Osteocyte (in vitro differentiated cells): Measurements from ENCODE around the gene ZNF79. TPM values are rescaled to one million over a fixed set of nuclear protein-coding genes. Genes with fewer than 3 reads are reported as not detected.
"Not testable (repeated sequence)": the region's sequence is repeated elsewhere in the genome, so short reads cannot be mapped to it uniquely, and the experiment has no call there.

ENCODE experiments used
- DNase-seq: peaks from one replicate; pipeline ENCODE4 v3.0.0; 2021; ENCODE audit warnings: mixed read lengths; ENCODE audit not compliant: unreplicated experiment; ENCODE audit errors: extremely low spot score
- H3K27ac Mint-ChIP-seq: one replicate; pipeline ENCODE4 v1.8.0; 2021; ENCODE audit warnings: mild to moderate bottlenecking, mixed read lengths; ENCODE audit not compliant: unreplicated experiment
- H3K27me3 Mint-ChIP-seq: one replicate; pipeline ENCODE4 v1.8.0; 2021; ENCODE audit warnings: mixed read lengths; ENCODE audit not compliant: unreplicated experiment
- H3K36me3 Mint-ChIP-seq: one replicate; pipeline ENCODE4 v1.8.0; 2021; ENCODE audit warnings: mixed read lengths; ENCODE audit not compliant: unreplicated experiment
- H3K4me1 Mint-ChIP-seq: one replicate; pipeline ENCODE4 v1.8.0; 2021; ENCODE audit warnings: mixed read lengths; ENCODE audit not compliant: unreplicated experiment
- H3K4me3 Mint-ChIP-seq: one replicate; pipeline ENCODE4 v1.8.0; 2021; ENCODE audit warnings: mild to moderate bottlenecking, moderate library complexity, mixed read lengths; ENCODE audit not compliant: unreplicated experiment
- H3K9me3 Mint-ChIP-seq: one replicate; pipeline ENCODE4 v1.8.0; 2021; ENCODE audit warnings: mixed read lengths; ENCODE audit not compliant: unreplicated experiment
- total RNA-seq: library from RNA; stranded (reverse); gene quantifications from 2 replicates; pipeline ENCODE4 v1.2.1, GENCODE V29; 2021
- TF ChIP-seq, protein P1 (sequence below): fragments of 200-600 bp; sonication (generic); IDR thresholded peaks from 2 replicates; pipeline ENCODE4 v1.5.0; 2021; ENCODE audit warnings: antibody characterized with exemption, mild to moderate bottlenecking, moderate library complexity

ZNF79 gene
- total RNA-seq, 1 donor from 2014 or later: 9.0 TPM

DNA sequence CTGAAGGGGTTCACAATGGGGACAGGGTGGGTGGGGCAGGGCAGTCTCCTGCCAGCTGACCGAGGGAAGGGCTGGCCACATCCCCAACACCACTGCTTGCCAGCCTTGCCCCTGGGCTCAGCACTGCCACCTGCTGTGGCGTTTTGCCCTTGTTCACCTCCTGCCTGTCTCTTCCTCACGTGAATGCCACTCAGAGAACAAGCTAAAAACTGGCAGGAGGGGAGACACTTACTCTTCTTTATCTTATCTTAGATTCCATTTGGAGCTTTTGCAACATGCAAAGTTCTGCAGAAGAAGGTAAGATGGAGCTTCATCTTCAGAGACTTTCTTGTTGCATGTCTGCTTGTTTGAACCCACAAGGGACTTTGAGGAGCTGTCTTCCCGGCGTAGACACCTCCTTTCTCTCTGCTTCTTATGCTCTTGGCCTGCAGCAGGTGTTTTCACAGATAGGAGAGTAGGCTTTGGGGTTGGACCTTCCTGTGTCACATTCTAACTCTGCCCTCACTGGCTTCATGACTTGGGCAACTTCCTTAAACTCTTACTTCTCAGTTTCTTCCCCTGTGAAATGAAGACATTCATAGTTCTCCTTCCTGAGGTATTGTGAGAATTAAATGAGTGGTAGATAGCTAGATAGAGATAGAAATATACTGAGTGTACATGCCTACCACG lies 31.3 kb downstream of the ZNF79 start:
- TF ChIP-seq, protein P1, sequence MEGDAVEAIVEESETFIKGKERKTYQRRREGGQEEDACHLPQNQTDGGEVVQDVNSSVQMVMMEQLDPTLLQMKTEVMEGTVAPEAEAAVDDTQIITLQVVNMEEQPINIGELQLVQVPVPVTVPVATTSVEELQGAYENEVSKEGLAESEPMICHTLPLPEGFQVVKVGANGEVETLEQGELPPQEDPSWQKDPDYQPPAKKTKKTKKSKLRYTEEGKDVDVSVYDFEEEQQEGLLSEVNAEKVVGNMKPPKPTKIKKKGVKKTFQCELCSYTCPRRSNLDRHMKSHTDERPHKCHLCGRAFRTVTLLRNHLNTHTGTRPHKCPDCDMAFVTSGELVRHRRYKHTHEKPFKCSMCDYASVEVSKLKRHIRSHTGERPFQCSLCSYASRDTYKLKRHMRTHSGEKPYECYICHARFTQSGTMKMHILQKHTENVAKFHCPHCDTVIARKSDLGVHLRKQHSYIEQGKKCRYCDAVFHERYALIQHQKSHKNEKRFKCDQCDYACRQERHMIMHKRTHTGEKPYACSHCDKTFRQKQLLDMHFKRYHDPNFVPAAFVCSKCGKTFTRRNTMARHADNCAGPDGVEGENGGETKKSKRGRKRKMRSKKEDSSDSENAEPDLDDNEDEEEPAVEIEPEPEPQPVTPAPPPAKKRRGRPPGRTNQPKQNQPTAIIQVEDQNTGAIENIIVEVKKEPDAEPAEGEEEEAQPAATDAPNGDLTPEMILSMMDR: peak; percentile 28
- peaks cover 18% of the 10 kb centered on the region for H3K36me3 Mint-ChIP-seq
- H3K27me3 Mint-ChIP-seq: no peaks in the 10 kb centered on the region
- H3K4me3 Mint-ChIP-seq: no peak overlapping the region
- DNase-seq: no peak
- peaks cover 16% of the 10 kb centered on the region for H3K4me1 Mint-ChIP-seq
- no peak overlapping the region for H3K27ac Mint-ChIP-seq
- no peaks in the 10 kb centered on the region for H3K9me3 Mint-ChIP-seq

DNA sequence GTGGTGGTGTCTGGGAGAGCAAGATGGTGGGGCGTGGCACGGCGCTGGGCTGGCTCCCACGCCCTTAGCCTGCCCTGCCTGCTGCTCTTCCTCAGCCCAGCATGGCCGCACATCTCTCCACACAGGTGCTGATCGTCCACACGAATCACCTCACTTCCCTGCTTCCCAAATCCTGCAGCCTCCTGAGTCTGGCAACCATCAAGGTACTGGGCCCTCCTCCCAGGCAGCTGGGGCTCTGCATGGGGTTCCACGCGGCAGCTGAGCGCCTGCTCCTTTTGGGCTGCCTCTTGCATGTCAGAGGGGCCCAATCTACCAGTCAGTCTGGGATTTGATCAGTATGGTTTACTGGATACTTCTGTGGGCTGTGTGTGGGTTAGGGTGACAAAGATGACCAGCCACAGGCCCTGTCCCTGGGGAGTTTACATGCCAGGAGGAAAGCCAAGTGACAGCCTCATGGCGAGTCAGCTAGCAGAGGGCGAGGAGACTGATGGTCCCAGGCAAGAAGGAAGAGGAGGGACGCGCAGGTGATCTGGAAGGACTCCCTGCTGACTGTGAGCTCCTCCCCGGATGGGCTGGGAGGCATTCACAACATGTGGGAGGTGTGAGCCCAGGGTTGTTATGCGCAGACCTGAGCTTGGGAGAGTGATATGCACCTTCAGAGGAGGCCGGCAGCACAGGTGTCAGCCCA lies 33.2 kb downstream of the ZNF79 start:
- H3K4me1 Mint-ChIP-seq: peaks cover 9% of the 10 kb centered on the region
- TF ChIP-seq, protein P1: no peak
- H3K27me3 Mint-ChIP-seq: no peaks in the 10 kb centered on the region
- no peaks in the 10 kb centered on the region for H3K9me3 Mint-ChIP-seq
- DNase-seq: no peak
- H3K36me3 Mint-ChIP-seq: peaks cover 29% of the 10 kb centered on the region
- H3K4me3 Mint-ChIP-seq: no peak overlapping the region
- H3K27ac Mint-ChIP-seq: no peak overlapping the region

DNA sequence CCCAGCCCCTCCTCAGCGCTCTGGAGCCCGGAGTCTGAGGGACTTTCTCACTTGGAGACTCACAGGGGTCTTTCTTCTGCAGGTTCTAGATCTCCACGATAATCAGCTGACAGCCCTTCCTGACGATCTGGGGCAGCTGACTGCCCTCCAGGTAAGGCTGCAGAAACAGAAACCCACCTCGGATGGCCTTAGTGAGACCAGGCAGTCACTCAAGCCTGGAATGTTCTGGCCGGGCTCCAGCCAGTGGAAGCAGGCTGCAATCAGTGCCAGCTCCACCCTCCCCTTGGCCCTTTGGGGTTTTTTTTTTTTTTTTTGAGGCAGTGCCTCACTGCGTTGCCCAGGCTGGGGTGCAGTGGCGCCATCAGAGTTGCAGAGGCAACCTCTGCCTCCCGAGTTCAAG lies 34.7 kb downstream of the ZNF79 start:
- H3K27me3 Mint-ChIP-seq: no peaks in the 10 kb centered on the region
- peaks cover 38% of the 10 kb centered on the region for H3K36me3 Mint-ChIP-seq
- TF ChIP-seq, protein P1: no peak
- no peaks in the 10 kb centered on the region for H3K9me3 Mint-ChIP-seq
- H3K4me1 Mint-ChIP-seq: peaks cover 4% of the 10 kb centered on the region
- no peak overlapping the region for H3K4me3 Mint-ChIP-seq
- H3K27ac Mint-ChIP-seq: no peak overlapping the region
- DNase-seq: no peak

DNA sequence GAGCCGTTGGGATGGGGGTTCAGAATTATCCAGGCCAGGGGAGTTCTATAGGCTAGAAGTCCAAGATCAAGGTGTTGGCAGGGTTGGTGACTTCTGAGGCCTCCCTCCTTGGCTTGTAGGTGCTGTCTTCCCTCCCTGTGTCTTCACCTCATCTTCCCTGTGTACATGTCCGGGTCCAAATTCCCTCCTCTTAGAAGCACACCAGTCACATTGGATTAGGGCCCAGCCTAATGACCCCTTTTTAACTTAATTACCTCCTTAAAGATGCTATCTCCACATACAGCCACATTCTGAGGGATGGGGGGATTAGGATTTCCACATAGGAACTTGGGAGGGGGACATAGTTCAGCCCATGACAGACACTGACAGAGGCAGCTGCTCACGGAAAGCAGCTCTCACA lies 39.2 kb downstream of the ZNF79 start:
- TF ChIP-seq, protein P1: no peak
- Mint-ChIP-seq H3K36me3 (peaks cover 37% of the 10 kb centered on the region), H3K4me1 (no peaks in the 10 kb centered on the region), H3K27me3 (no peaks in the 10 kb centered on the region), H3K4me3 (no peak overlapping the region), H3K27ac (no peak overlapping the region), H3K9me3 (no peaks in the 10 kb centered on the region)
- DNase-seq: no peak

DNA sequence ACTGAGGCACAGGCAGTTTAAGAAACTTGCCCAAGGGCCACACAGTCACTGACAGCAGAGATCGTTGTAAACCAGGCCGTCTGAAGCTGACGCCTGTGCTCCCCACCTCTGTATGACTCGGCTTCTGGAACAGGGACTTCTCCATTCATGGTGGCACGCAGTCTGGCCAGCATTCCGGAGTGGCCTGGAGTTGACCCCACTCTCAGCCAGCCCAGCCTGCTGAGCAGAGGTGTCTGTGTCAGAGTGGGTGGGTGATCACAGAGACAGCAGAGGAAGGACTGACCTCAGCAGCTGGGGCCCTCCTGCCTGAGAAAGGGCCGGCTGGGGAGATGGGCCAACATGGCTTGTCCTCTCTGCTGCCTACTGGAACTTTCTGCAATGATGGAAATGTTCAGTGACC lies 39.7 kb downstream of the ZNF79 start:
- Mint-ChIP-seq H3K36me3 (peaks cover 40% of the 10 kb centered on the region), H3K4me1 (no peaks in the 10 kb centered on the region), H3K4me3 (no peak overlapping the region), H3K27ac (no peak overlapping the region), H3K9me3 (no peaks in the 10 kb centered on the region), H3K27me3 (no peaks in the 10 kb centered on the region)
- no peak for DNase-seq
- TF ChIP-seq, protein P1: no peak

DNA sequence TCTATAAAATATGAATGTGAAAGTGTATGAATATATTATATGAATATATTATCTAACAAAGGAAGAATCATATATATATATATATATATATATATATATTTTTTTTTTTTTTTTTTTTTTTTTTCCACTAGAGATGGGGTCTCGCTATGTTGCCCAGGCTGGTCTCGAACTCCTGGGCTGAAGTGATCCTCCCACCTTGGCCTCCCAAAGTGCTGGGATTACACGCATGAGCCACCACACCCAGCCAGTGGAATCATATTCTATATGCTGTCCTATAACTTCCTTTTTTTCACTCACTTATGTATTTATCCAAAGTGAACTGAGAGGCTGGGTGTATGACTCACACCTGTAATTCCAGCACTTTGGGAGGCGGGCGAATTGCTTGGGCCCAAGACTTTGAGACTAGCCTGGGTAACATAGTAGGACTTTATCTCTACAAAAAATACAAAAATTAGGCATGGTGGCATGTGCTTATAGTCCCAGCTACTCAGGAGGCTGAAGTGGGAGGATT lies 42.3 kb downstream of the ZNF79 start:
- H3K4me3 Mint-ChIP-seq, DNase-seq, H3K4me1 Mint-ChIP-seq, H3K9me3 Mint-ChIP-seq, H3K27me3 Mint-ChIP-seq, H3K27ac Mint-ChIP-seq: not testable (repeated sequence)
- H3K36me3 Mint-ChIP-seq: peaks cover 36% of the 10 kb centered on the region
